Measurements from ENCODE around the gene UNCX.

DNA sequence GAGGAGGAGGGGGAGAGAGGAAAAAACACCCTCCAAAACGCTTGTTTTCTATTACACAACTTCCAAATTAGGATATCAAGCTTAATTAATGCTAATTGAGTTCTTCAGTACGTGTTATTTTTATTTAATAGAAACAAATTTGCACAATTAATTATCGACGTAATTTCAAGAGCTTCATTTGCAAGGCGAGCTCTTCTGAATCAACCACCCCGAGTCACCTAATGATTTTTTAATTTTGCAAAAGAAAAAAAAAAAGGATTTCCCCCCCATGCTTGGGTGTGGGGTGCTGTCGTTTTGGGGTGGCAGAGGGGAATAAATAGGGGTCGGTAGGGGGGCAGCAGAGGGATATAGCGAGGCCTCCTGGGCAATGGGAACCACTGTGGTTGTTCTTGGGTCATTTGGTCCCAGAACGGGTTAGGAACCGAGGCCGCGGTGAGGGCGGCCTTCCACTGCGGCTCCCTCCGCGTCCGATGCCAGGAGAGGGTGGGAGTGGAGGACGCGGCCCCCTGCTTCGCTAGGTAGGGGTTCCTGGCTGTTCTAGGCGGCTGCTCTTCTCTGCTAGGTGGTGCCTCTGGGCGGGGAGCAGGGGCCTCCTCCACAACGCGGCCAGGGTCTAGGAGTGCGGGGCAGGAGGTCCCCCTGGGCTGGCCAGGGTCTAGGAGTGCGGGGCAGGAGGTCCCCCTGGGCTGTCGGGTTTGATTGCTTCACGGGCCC is 7.3 kb downstream of the UNCX start:
- TF ChIP-seq, protein P1, sequence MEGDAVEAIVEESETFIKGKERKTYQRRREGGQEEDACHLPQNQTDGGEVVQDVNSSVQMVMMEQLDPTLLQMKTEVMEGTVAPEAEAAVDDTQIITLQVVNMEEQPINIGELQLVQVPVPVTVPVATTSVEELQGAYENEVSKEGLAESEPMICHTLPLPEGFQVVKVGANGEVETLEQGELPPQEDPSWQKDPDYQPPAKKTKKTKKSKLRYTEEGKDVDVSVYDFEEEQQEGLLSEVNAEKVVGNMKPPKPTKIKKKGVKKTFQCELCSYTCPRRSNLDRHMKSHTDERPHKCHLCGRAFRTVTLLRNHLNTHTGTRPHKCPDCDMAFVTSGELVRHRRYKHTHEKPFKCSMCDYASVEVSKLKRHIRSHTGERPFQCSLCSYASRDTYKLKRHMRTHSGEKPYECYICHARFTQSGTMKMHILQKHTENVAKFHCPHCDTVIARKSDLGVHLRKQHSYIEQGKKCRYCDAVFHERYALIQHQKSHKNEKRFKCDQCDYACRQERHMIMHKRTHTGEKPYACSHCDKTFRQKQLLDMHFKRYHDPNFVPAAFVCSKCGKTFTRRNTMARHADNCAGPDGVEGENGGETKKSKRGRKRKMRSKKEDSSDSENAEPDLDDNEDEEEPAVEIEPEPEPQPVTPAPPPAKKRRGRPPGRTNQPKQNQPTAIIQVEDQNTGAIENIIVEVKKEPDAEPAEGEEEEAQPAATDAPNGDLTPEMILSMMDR (IDR thresholded peaks at IDR 0.05), result no peak
- no peak for TF ChIP-seq POLR2A (IDR thresholded peaks at IDR 0.05)

Data from adrenal gland (tissue), 5 donors.